ENCODE results near the gene NCS1.

NCS1 gene

GRCh38 chr9:130225071-130225470 lies 52.9 kb downstream of the NCS1 start:
- Histone ChIP-seq H3K27me3 (ENCODE audit: control insufficient read depth, insufficient read depth, low read length) (no peaks in the 10 kb centered on the region), H3K9ac (ENCODE audit: low read length) (no peak overlapping the region), H3K27ac (ENCODE audit: low read length) (no peak overlapping the region), H3K4me3 (ENCODE audit: low read length) (no peak overlapping the region), H3K9me3 (ENCODE audit: control insufficient read depth, low read depth, low read length) (no peaks in the 10 kb centered on the region), H3K4me1 (ENCODE audit: control insufficient read depth, low read depth, low read length) (no peaks in the 10 kb centered on the region), H3K36me3 (ENCODE audit: control insufficient read depth, low read depth, low read length) (no peaks in the 10 kb centered on the region)

GRCh38 chr9:130225586-130225985 lies 53.4 kb downstream of the NCS1 start:
- Histone ChIP-seq H3K9me3 (ENCODE audit: control insufficient read depth, low read depth, low read length) (no peaks in the 10 kb centered on the region), H3K4me3 (ENCODE audit: low read length) (no peak overlapping the region), H3K4me1 (ENCODE audit: control insufficient read depth, low read depth, low read length) (no peaks in the 10 kb centered on the region), H3K27me3 (ENCODE audit: control insufficient read depth, insufficient read depth, low read length) (no peaks in the 10 kb centered on the region), H3K27ac (ENCODE audit: low read length) (no peak overlapping the region), H3K36me3 (ENCODE audit: control insufficient read depth, low read depth, low read length) (no peaks in the 10 kb centered on the region), H3K9ac (ENCODE audit: low read length) (no peak overlapping the region)

GRCh38 chr9:130226112-130226511 lies 53.9 kb downstream of the NCS1 start:
- H3K4me3 ChIP-seq (ENCODE audit: low read length) = no peak overlapping the region
- H3K9me3 ChIP-seq (ENCODE audit: control insufficient read depth, low read depth, low read length) = no peaks in the 10 kb centered on the region
- H3K4me1 ChIP-seq (ENCODE audit: control insufficient read depth, low read depth, low read length) = no peaks in the 10 kb centered on the region
- no peaks in the 10 kb centered on the region for H3K27me3 ChIP-seq (ENCODE audit: control insufficient read depth, insufficient read depth, low read length)
- no peak overlapping the region for H3K27ac ChIP-seq (ENCODE audit: low read length)
- no peaks in the 10 kb centered on the region for H3K36me3 ChIP-seq (ENCODE audit: control insufficient read depth, low read depth, low read length)
- H3K9ac ChIP-seq (ENCODE audit: low read length) = no peak overlapping the region

GRCh38 chr9:130227833-130228232 lies 55.6 kb downstream of the NCS1 start:
- Histone ChIP-seq H3K4me3 (ENCODE audit: low read length) (no peak overlapping the region), H3K36me3 (ENCODE audit: control insufficient read depth, low read depth, low read length) (no peaks in the 10 kb centered on the region), H3K9ac (ENCODE audit: low read length) (no peak overlapping the region), H3K27ac (ENCODE audit: low read length) (no peak overlapping the region), H3K4me1 (ENCODE audit: control insufficient read depth, low read depth, low read length) (no peaks in the 10 kb centered on the region), H3K27me3 (ENCODE audit: control insufficient read depth, insufficient read depth, low read length) (no peaks in the 10 kb centered on the region), H3K9me3 (ENCODE audit: control insufficient read depth, low read depth, low read length) (no peaks in the 10 kb centered on the region)

GRCh38 chr9:130229759-130230158 lies 57.6 kb downstream of the NCS1 start:
- no peaks in the 10 kb centered on the region for H3K9me3 ChIP-seq (ENCODE audit: control insufficient read depth, low read depth, low read length)

GRCh38 chr9:130230631-130231030 lies 58.4 kb downstream of the NCS1 start:
- H3K9me3 ChIP-seq (ENCODE audit: control insufficient read depth, low read depth, low read length) = no peaks in the 10 kb centered on the region
- no peaks in the 10 kb centered on the region for H3K4me1 ChIP-seq (ENCODE audit: control insufficient read depth, low read depth, low read length)
- H3K27me3 ChIP-seq (ENCODE audit: control insufficient read depth, insufficient read depth, low read length) = no peaks in the 10 kb centered on the region
- no peak overlapping the region for H3K4me3 ChIP-seq (ENCODE audit: low read length)
- peaks cover 4% of the 10 kb centered on the region for H3K36me3 ChIP-seq (ENCODE audit: control insufficient read depth, low read depth, low read length)
- no peak overlapping the region for H3K27ac ChIP-seq (ENCODE audit: low read length)
- no peak overlapping the region for H3K9ac ChIP-seq (ENCODE audit: low read length)

More at GRCh38 chr9:130229759-130230158, 57.6 kb downstream of the NCS1 start:
- no peaks in the 10 kb centered on the region for H3K27me3 ChIP-seq (ENCODE audit: control insufficient read depth, insufficient read depth, low read length)
- H3K4me1 ChIP-seq (ENCODE audit: control insufficient read depth, low read depth, low read length) = no peaks in the 10 kb centered on the region
- H3K27ac ChIP-seq (ENCODE audit: low read length) = no peak overlapping the region
- H3K9ac ChIP-seq (ENCODE audit: low read length) = no peak overlapping the region
- H3K36me3 ChIP-seq (ENCODE audit: control insufficient read depth, low read depth, low read length) = peaks cover 4% of the 10 kb centered on the region
- no peak overlapping the region for H3K4me3 ChIP-seq (ENCODE audit: low read length)

GRCh38 chr9:130232899-130233586 lies 60.8 kb downstream of the NCS1 start:
- H3K27me3 ChIP-seq (ENCODE audit: control insufficient read depth, insufficient read depth, low read length) = no peaks in the 10 kb centered on the region
- H3K4me3 ChIP-seq (ENCODE audit: low read length) = no peak overlapping the region
- no peak overlapping the region for H3K9ac ChIP-seq (ENCODE audit: low read length)
- H3K27ac ChIP-seq (ENCODE audit: low read length) = no peak overlapping the region
- no peaks in the 10 kb centered on the region for H3K4me1 ChIP-seq (ENCODE audit: control insufficient read depth, low read depth, low read length)
- peaks cover 4% of the 10 kb centered on the region for H3K36me3 ChIP-seq (ENCODE audit: control insufficient read depth, low read depth, low read length)
- H3K9me3 ChIP-seq (ENCODE audit: control insufficient read depth, low read depth, low read length) = no peaks in the 10 kb centered on the region

GRCh38 chr9:130233587-130233945 lies 61.4 kb downstream of the NCS1 start:
- Histone ChIP-seq H3K36me3 (ENCODE audit: control insufficient read depth, low read depth, low read length) (peaks cover 4% of the 10 kb centered on the region), H3K9ac (ENCODE audit: low read length) (no peak overlapping the region), H3K4me3 (ENCODE audit: low read length) (no peak overlapping the region), H3K27me3 (ENCODE audit: control insufficient read depth, insufficient read depth, low read length) (no peaks in the 10 kb centered on the region), H3K27ac (ENCODE audit: low read length) (no peak overlapping the region), H3K9me3 (ENCODE audit: control insufficient read depth, low read depth, low read length) (no peaks in the 10 kb centered on the region), H3K4me1 (ENCODE audit: control insufficient read depth, low read depth, low read length) (no peaks in the 10 kb centered on the region)

- H3K36me3 ChIP-seq (ENCODE audit: control insufficient read depth, low read depth, low read length) = peaks cover 4% of the 10 kb centered on the region
- no peaks in the 10 kb centered on the region for H3K27me3 ChIP-seq (ENCODE audit: control insufficient read depth, insufficient read depth, low read length)
- H3K4me3 ChIP-seq (ENCODE audit: low read length) = no peak overlapping the region
- H3K4me1 ChIP-seq (ENCODE audit: control insufficient read depth, low read depth, low read length) = no peaks in the 10 kb centered on the region
- no peak overlapping the region for H3K27ac ChIP-seq (ENCODE audit: low read length)
- H3K9ac ChIP-seq (ENCODE audit: low read length) = no peak overlapping the region
- no peaks in the 10 kb centered on the region for H3K9me3 ChIP-seq (ENCODE audit: control insufficient read depth, low read depth, low read length)
These were observed 62.4 kb downstream of the NCS1 start for GRCh38 chr9:130234340-130235260.

GRCh38 chr9:130235558-130236435 lies 63.6 kb downstream of the NCS1 start:
- no peaks in the 10 kb centered on the region for H3K27me3 ChIP-seq (ENCODE audit: control insufficient read depth, insufficient read depth, low read length)
- H3K9me3 ChIP-seq (ENCODE audit: control insufficient read depth, low read depth, low read length) = no peaks in the 10 kb centered on the region
- peaks cover 4% of the 10 kb centered on the region for H3K36me3 ChIP-seq (ENCODE audit: control insufficient read depth, low read depth, low read length)
- no peaks in the 10 kb centered on the region for H3K4me1 ChIP-seq (ENCODE audit: control insufficient read depth, low read depth, low read length)
- H3K4me3 ChIP-seq (ENCODE audit: low read length) = no peak overlapping the region
- no peak overlapping the region for H3K9ac ChIP-seq (ENCODE audit: low read length)
- H3K27ac ChIP-seq (ENCODE audit: low read length) = no peak overlapping the region

- no peaks in the 10 kb centered on the region for H3K4me1 ChIP-seq (ENCODE audit: control insufficient read depth, low read depth, low read length)
- H3K27me3 ChIP-seq (ENCODE audit: control insufficient read depth, insufficient read depth, low read length) = no peaks in the 10 kb centered on the region
- no peak overlapping the region for H3K27ac ChIP-seq (ENCODE audit: low read length)
- no peaks in the 10 kb centered on the region for H3K9me3 ChIP-seq (ENCODE audit: control insufficient read depth, low read depth, low read length)
- H3K4me3 ChIP-seq (ENCODE audit: low read length) = no peak overlapping the region
- H3K9ac ChIP-seq (ENCODE audit: low read length) = no peak overlapping the region
- H3K36me3 ChIP-seq (ENCODE audit: control insufficient read depth, low read depth, low read length) = peaks cover 4% of the 10 kb centered on the region
These were observed 64.3 kb downstream of the NCS1 start for GRCh38 chr9:130236436-130236985.

Measured in iPS-18a (cell line).